Kidney (tissue), 14 donors: ENCODE data around the gene FBXO5. TPM values are rescaled to one million over a fixed set of nuclear protein-coding genes. Genes with fewer than 3 reads are reported as not detected.
"Not testable (repeated sequence)": the region's sequence is repeated elsewhere in the genome, so short reads cannot be mapped to it uniquely, and the experiment has no call there.

Experiments
- DNase-seq, 5 donors: peaks; one replicate each; pipeline ENCODE4 v3.0.0-alpha.2; 2013 to 2020
- FAIRE-seq: peaks from 2 replicates; lab custom pipeline; 2012; peaks lifted over from hg19 to GRCh38; lab: Jason Lieb, UNC
- H3K27ac ChIP-seq, 2 donors: one replicate each; pipeline ENCODE4 v1.7.0; 2013; ENCODE audit warnings: low read depth in 2 of 2, low read length in 2 of 2, inconsistent platforms in 1 of 2
- H3K27me3 ChIP-seq: one replicate; pipeline ENCODE4 v1.7.1; 2013; ENCODE audit warnings: low read length, inconsistent platforms; ENCODE audit not compliant: control insufficient read depth, insufficient read depth
- H3K36me3 ChIP-seq, 3 donors: one replicate each; pipeline versions ENCODE4 v1.7.0 to v1.7.1; 2013; ENCODE audit warnings: low read length in 3 of 3, control low read depth in 1 of 3, inconsistent platforms in 1 of 3; ENCODE audit not compliant: insufficient read depth in 3 of 3, control insufficient read depth in 2 of 3
- H3K4me1 ChIP-seq, 3 donors: one replicate each; pipeline versions ENCODE4 v1.7.0 to v1.7.1; 2013; ENCODE audit warnings: low read length in 3 of 3, inconsistent platforms in 1 of 3, low read depth in 1 of 3; ENCODE audit not compliant: control insufficient read depth in 2 of 3, insufficient read depth in 2 of 3
- H3K4me3 ChIP-seq, 3 donors: one replicate each; pipeline versions ENCODE4 v1.7.0 to v1.8.1; 2013; ENCODE audit warnings: low read length in 3 of 3, control low read depth in 1 of 3, inconsistent platforms in 1 of 3
- H3K9ac ChIP-seq, 3 donors: one replicate each; pipeline versions ENCODE4 v1.7.0 to v1.7.1; 2013; ENCODE audit warnings: low read length in 3 of 3, control low read depth in 1 of 3, inconsistent platforms in 1 of 3
- H3K9me3 ChIP-seq, 3 donors: one replicate each; pipeline versions ENCODE4 v1.7.0 to v1.7.1; 2013; ENCODE audit warnings: low read length in 3 of 3, control low read depth in 1 of 3, inconsistent platforms in 1 of 3; ENCODE audit not compliant: control insufficient read depth in 2 of 3, insufficient read depth in 1 of 3
- intact Hi-C: fragments of 100-400 bp; cut with DNase I; formaldehyde crosslinking; loops from one replicate; pipeline ENCODE4 v1.11.1; 2022
- polyA plus RNA-seq: library from polyadenylated mRNA; stranded (reverse); fragments of 350-450 nt; fragmentation: Illumina TruSeq; extraction: RNeasy Lipid Tissue Mini Kit (QIAGEN cat#74804); gene quantifications from one replicate; pipeline ENCODE4 v1.2.3, GENCODE V29; 2014; ENCODE audit warnings: low read depth, low replicate concordance; ENCODE audit not compliant: insufficient read depth
- total RNA-seq: library from RNA; stranded (reverse); fragmentation: NEBNext Ultra II Directional; extraction: Animal tissue kit (Norgen Biotek cat#: 25700); gene quantifications from one replicate; pipeline ENCODE4 v1.2.1, GENCODE V29; 2021
- TF ChIP-seq, protein P1 (sequence below): IDR thresholded peaks from 3 replicates; pipeline ENCODE4 v1.5.1; 2012; ENCODE audit warnings: mild to moderate bottlenecking, moderate library complexity, borderline replicate concordance; ENCODE audit not compliant: insufficient read depth; ENCODE audit errors: extremely low read depth
- donor health status: control.
- donor health status: control.
- donor health status: control.
- donor health status: control.
- donor health status: control.
- donor health status: DM: yes; HTN: yes; CAD: no.
- donor health status: Normal renal cell carcinoma (clear cell type).

Gene FBXO5
- total and polyA plus RNA-seq, 2 donors from 2014 or later: 1.8 to 4.5 TPM

DNA sequence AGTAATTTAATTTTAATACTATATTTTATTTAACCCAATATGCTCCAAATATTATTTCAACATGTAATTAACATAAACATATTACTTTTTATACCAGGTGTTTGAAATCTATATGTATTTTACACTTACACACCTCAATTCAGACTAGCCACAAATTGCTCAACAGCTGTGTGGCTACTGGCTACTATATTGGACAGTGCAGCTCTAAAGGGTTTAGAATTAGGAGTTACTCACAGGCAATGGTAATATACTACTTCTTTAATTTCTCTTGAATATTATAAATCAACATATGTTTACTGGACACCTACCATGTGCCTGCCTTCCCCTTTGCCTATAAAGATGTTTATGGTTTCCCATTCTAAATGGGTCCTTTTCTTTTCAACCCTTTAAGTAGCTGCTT lies 17.4 kb upstream of the FBXO5 start:
- Histone ChIP-seq H3K36me3 (peaks cover 0 to 8% (median 2%) of the 10 kb centered on the region in 3 donors), H3K27ac (no peak overlapping the region), H3K9me3 (no peaks in the 10 kb centered on the region), H3K4me3 (peak overlapping the region in 1 of 3 donors; percentile 22), H3K4me1 (peaks cover 2 to 17% (median 7%) of the 10 kb centered on the region in 3 donors), H3K9ac (no peak overlapping the region), H3K27me3 (no peaks in the 10 kb centered on the region)
- FAIRE-seq (no peak), DNase-seq (no peak)
- TF ChIP-seq, protein P1, sequence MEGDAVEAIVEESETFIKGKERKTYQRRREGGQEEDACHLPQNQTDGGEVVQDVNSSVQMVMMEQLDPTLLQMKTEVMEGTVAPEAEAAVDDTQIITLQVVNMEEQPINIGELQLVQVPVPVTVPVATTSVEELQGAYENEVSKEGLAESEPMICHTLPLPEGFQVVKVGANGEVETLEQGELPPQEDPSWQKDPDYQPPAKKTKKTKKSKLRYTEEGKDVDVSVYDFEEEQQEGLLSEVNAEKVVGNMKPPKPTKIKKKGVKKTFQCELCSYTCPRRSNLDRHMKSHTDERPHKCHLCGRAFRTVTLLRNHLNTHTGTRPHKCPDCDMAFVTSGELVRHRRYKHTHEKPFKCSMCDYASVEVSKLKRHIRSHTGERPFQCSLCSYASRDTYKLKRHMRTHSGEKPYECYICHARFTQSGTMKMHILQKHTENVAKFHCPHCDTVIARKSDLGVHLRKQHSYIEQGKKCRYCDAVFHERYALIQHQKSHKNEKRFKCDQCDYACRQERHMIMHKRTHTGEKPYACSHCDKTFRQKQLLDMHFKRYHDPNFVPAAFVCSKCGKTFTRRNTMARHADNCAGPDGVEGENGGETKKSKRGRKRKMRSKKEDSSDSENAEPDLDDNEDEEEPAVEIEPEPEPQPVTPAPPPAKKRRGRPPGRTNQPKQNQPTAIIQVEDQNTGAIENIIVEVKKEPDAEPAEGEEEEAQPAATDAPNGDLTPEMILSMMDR: no peak
- intact Hi-C loops: no loop called here

DNA sequence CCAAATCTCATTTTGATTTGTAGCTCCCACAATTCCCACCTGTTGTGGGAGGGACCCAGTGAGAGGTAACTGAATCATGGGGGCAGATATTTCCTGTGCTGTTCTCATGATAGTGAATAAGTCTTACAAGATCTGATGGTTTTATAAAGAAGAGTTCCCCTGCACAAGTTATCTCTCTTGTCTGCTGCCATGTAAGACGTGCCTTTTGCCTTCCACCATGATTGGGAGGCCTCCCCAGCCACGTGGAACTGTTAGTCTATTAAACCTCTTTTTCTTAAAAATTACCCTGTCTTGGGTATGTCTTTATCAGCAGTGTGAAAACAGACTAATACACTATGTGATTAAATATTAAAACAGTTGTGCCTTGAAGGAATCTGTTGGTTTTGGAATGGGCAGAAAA lies 16.7 kb upstream of the FBXO5 start:
- H3K9ac ChIP-seq, H3K27me3 ChIP-seq, intact Hi-C loops, FAIRE-seq, H3K27ac ChIP-seq, H3K9me3 ChIP-seq, H3K4me3 ChIP-seq, DNase-seq: not testable (repeated sequence)
- H3K4me1 ChIP-seq: peaks cover 2 to 17% (median 7%) of the 10 kb centered on the region in 3 donors
- peaks cover 0 to 11% (median 2%) of the 10 kb centered on the region in 3 donors for H3K36me3 ChIP-seq

GRCh38 chr6:152993847-152994246 lies 11.0 kb upstream of the FBXO5 start:
- H3K4me1 ChIP-seq: no peaks in the 10 kb centered on the region
- H3K27ac ChIP-seq: no peak overlapping the region
- no peaks in the 10 kb centered on the region for H3K9me3 ChIP-seq
- DNase-seq (no peak), FAIRE-seq (no peak)
- TF ChIP-seq, protein P1: no peak
- intact Hi-C loops: no loop called here
- no peak overlapping the region for H3K4me3 ChIP-seq
- H3K9ac ChIP-seq: no peak overlapping the region
- no peaks in the 10 kb centered on the region for H3K27me3 ChIP-seq
- peaks cover 0 to 39% (median 13%) of the 10 kb centered on the region in 3 donors for H3K36me3 ChIP-seq

- TF ChIP-seq, protein P1: no peak
- Histone ChIP-seq H3K9ac (no peak overlapping the region), H3K4me1 (no peaks in the 10 kb centered on the region), H3K9me3 (no peaks in the 10 kb centered on the region), H3K27ac (no peak overlapping the region), H3K36me3 (peaks cover 0 to 39% (median 13%) of the 10 kb centered on the region in 3 donors), H3K4me3 (no peak overlapping the region), H3K27me3 (no peaks in the 10 kb centered on the region)
- DNase-seq (no peak), FAIRE-seq (no peak)
- intact Hi-C loops: no loop called here
Measured at GRCh38 chr6:152993431-152993830, 10.6 kb upstream of the FBXO5 start.
